ENCODE data around the gene ORC1.

ORC1 gene

DNA sequence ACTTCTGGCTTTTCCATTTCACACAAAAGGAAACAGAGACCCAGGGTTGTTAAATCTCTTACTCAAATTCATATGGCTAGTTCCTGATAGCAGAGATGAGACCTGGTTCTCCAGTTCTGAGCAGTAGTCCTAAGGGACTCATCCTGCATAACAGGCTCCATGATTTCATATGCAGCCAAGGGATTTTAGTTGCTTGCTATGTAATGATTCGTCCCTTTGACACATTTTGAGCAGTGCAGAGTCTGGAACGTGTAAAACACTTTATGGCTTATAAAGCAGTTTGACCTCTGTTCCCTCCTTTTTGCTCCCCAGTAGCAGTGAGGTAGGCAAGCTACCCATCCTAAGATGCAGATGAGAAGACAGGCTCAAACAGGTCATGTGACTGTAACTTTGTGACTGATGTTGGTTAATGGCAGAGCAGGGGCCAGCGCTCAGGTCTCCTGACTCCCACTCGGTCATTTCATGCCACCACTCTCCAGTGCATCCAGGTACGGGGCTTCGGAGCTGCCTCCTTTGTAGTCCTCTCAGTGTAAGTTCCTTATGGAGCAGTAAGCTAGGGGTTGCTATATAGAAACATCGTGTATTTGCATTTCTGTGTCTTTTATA is 62.5 kb downstream of the ORC1 start:
- DNase-seq, result no peak

- DNase-seq, result no peak
Observed at GRCh38 chr1:52337439-52337838, 66.8 kb downstream of the ORC1 start.

GRCh38 chr1:52334906-52335528 is 69.2 kb downstream of the ORC1 start:
- DNase-seq, result no peak

GRCh38 chr1:52332411-52332810 is 71.8 kb downstream of the ORC1 start:
- no peak for DNase-seq

DNA sequence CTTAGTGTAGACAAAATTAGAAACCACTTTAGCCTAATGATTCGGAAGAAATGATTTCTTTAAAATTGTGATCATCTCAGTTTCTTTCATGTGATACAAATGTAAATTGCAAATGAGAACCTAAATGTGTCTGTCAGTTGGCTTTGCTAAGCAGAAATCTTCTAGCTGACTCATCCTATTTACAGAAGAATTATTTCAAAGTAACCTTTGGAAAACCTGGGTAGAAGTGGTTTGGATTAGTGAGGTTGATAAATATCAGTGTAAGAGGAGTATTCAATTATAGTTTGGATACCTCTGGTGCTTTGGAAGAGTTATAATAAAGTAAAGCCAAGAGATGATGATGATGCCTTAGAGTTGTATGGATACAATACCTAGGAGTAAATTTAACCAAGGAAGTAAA is 75.6 kb downstream of the ORC1 start:
- DNase-seq, result no peak

DNA sequence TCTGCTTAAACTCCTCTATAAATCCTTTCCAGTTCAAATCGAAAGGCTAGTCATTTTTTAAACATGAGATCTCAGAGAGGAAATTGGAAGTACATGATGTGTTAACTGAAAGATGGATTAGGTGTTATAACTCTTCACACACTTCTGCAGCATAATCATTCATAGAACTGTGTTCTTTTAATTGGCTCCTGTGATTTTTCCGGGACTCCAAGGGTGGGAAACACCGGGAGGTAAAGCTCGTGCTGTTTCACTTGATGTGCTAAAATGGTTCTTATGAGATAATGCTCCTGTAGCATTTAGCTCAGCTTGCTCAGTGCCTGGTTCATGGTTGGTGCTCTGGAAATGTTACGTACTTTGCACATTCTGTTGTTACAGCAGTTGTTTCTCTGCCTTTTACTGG is 78.4 kb downstream of the ORC1 start:
- no peak for DNase-seq

- no peak for DNase-seq
Observed at GRCh38 chr1:52323731-52324130, 80.5 kb downstream of the ORC1 start.

Measured in AML-193 (cell line).